ENCODE measurements around the gene SAMM50. TPM values are rescaled to one million over a fixed set of nuclear protein-coding genes. Genes with fewer than 3 reads are reported as not detected.
A peak's percentile ranks its signal among the peaks of the same experiment; 100 is the strongest.

SAMM50 gene
- polyA plus RNA-seq, 3 donors: 17.0 to 70.0 (median 62.5) TPM

DNA sequence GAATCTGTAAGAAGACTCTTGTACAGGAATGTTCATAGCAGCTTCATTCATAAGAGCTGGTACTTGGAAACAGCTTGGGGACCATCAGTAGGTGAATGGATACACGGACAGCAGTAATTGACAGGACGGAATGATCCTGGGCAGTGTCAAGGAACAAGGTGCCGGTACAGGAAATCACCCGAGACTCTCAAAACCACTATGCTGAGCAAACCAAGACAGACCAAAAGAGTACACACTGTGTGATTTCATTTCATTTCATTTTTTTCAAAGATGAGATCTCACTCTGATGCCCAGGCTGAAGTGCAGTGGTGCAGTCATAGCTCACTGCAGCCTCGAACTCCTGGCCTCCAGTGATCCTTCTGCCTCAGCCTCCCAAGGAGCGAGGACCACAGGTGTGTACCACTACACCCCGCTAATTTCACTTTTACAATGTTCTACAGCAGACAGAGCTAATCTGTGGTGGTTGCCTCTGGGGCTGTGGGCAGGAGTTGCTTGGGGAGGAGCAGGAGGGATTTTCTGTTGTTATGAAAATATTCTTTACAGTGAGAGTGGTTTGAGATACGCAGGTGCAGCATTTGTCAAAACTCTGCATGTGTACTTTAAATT lies 84.4 kb downstream of the SAMM50 start:
- H3K27ac ChIP-seq (ENCODE audit: low read depth in 1 of 2, low read length in 2 of 2): peak overlapping the region in 1 of 2 donors; percentile 8
- H3K4me1 ChIP-seq (ENCODE audit: control insufficient read depth in 1 of 2, insufficient read depth in 2 of 2, low read length in 2 of 2): no peaks in the 10 kb centered on the region
- H3K4me3 ChIP-seq (replicated peaks in 1 of 3; ENCODE audit: low read depth in 2 of 3, low read length in 3 of 3): no peak overlapping the region
- no peak for DNase-seq
- H3K79me2 ChIP-seq (ENCODE audit: insufficient read depth, low read length): peaks cover 55% of the 10 kb centered on the region
- no peak overlapping the region for H3K9ac ChIP-seq (ENCODE audit: insufficient read depth, low read length, poor library complexity, severe bottlenecking)
- H3K9me3 Mint-ChIP-seq: peaks cover 0 to 2% (median 0%) of the 10 kb centered on the region in 7 donors
- intact Hi-C loops (cut with micrococcal nuclease): no loop called here
- H3K4me1 Mint-ChIP-seq: no peaks in the 10 kb centered on the region
- no peaks in the 10 kb centered on the region for H3K36me3 ChIP-seq (replicated peaks in 1 of 2; ENCODE audit: control insufficient read depth in 1 of 2, insufficient read depth in 2 of 2, low read length in 2 of 2)
- H3K27ac Mint-ChIP-seq: peak overlapping the region in 1 of 7 donors; percentile 54
- no peaks in the 10 kb centered on the region for H3K27me3 ChIP-seq (ENCODE audit: control insufficient read depth in 2 of 2, insufficient read depth in 2 of 2, low read length in 2 of 2)
- no peaks in the 10 kb centered on the region for H3K9me3 ChIP-seq (replicated peaks in 1 of 2; ENCODE audit: control insufficient read depth in 1 of 2, insufficient read depth in 1 of 2, low read length in 2 of 2)
- no peak overlapping the region for H2AFZ ChIP-seq (ENCODE audit: insufficient read depth, low read depth, low read length, poor library complexity, severe bottlenecking)
- TF ChIP-seq, protein P1, sequence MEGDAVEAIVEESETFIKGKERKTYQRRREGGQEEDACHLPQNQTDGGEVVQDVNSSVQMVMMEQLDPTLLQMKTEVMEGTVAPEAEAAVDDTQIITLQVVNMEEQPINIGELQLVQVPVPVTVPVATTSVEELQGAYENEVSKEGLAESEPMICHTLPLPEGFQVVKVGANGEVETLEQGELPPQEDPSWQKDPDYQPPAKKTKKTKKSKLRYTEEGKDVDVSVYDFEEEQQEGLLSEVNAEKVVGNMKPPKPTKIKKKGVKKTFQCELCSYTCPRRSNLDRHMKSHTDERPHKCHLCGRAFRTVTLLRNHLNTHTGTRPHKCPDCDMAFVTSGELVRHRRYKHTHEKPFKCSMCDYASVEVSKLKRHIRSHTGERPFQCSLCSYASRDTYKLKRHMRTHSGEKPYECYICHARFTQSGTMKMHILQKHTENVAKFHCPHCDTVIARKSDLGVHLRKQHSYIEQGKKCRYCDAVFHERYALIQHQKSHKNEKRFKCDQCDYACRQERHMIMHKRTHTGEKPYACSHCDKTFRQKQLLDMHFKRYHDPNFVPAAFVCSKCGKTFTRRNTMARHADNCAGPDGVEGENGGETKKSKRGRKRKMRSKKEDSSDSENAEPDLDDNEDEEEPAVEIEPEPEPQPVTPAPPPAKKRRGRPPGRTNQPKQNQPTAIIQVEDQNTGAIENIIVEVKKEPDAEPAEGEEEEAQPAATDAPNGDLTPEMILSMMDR (IDR thresholded peaks at IDR 0.05): no peak
- H3K4me3 Mint-ChIP-seq: no peak overlapping the region
- H3K36me3 Mint-ChIP-seq: peaks cover 14 to 19% of the 10 kb centered on the region in 2 donors
- peaks cover 0 to 4% (median 0%) of the 10 kb centered on the region in 3 donors for H3K27me3 Mint-ChIP-seq (ENCODE audit: low read depth in 3 of 3)
- H3K4me2 ChIP-seq (replicated peaks; ENCODE audit: extremely low read depth, low read length, poor library complexity, severe bottlenecking): no peak overlapping the region
- H4K20me1 ChIP-seq (ENCODE audit: insufficient read depth, low read length): no peaks in the 10 kb centered on the region
- WGBS (ENCODE audit: insufficient coverage): 82% methylated on average over 4 of the region's 8 CpGs

DNA sequence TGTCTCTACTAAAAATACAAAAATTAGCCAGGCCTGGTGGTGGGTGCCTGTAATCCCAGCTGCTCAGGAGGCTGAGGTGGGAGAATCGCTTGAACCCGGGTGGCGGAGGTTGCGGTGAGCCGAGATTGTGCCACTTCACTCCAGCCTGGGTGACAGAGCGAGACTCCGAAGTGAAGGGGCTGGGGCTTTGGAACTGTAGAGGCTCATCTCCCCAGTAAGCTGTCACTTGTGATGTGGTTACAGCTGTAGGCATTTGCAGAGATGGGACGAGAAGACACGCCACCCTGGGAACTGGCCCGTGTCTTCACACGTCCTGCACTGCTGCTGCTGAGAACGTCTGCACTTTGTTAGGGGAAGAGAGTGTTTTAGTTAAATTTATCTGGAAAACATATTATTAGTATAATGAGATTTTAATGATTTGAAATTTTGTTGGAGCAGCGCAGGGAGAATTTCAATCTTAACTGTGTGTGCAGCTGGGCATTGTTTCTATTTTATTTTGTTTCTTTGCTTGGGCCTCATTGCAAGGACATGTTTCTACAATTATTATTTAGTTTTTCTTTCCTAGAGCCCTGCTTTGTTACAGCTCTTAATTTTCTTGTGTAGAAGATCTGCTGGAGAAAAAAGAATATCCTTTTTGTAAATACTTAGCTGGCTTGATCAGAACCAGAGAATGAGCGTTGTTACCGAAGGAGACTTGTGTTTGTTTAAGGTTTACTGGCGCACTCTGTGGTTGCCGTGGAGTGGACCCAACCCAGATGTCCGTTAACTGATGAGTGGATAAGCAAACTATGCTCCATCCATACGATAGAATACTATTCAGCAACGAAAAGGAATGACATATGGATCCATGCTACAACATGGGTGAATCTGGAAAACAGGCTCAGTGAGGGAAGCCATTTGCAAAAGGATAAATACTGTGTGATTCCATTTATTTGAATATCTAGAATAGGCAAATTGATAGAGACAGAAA lies 87.3 kb downstream of the SAMM50 start:
- TF ChIP-seq, protein P1 (IDR thresholded peaks at IDR 0.05): no peak
- no peak overlapping the region for H3K4me3 Mint-ChIP-seq
- Histone ChIP-seq H3K4me2 (replicated peaks; ENCODE audit: extremely low read depth, low read length, poor library complexity, severe bottlenecking) (no peak overlapping the region), H3K4me3 (replicated peaks in 1 of 3; ENCODE audit: low read depth in 2 of 3, low read length in 3 of 3) (no peak overlapping the region), H3K27ac (ENCODE audit: low read depth in 1 of 2, low read length in 2 of 2) (no peak overlapping the region), H3K9ac (ENCODE audit: insufficient read depth, low read length, poor library complexity, severe bottlenecking) (no peak overlapping the region), H3K79me2 (ENCODE audit: insufficient read depth, low read length) (peaks cover 48% of the 10 kb centered on the region), H2AFZ (ENCODE audit: insufficient read depth, low read depth, low read length, poor library complexity, severe bottlenecking) (no peak overlapping the region), H4K20me1 (ENCODE audit: insufficient read depth, low read length) (peaks cover 11% of the 10 kb centered on the region), H3K4me1 (ENCODE audit: control insufficient read depth in 1 of 2, insufficient read depth in 2 of 2, low read length in 2 of 2) (peaks cover 0 to under 1% of the 10 kb centered on the region in 2 donors), H3K27me3 (ENCODE audit: control insufficient read depth in 2 of 2, insufficient read depth in 2 of 2, low read length in 2 of 2) (no peaks in the 10 kb centered on the region), H3K9me3 (replicated peaks in 1 of 2; ENCODE audit: control insufficient read depth in 1 of 2, insufficient read depth in 1 of 2, low read length in 2 of 2) (no peaks in the 10 kb centered on the region), H3K36me3 (replicated peaks in 1 of 2; ENCODE audit: control insufficient read depth in 1 of 2, insufficient read depth in 2 of 2, low read length in 2 of 2) (peaks cover 0 to 7% of the 10 kb centered on the region in 2 donors)
- H3K27me3 Mint-ChIP-seq (ENCODE audit: low read depth in 3 of 3): peaks cover 0 to 4% (median 0%) of the 10 kb centered on the region in 3 donors
- peaks cover 0 to 2% (median 0%) of the 10 kb centered on the region in 7 donors for H3K9me3 Mint-ChIP-seq
- H3K36me3 Mint-ChIP-seq: peaks cover 22% of the 10 kb centered on the region in 2 donors
- intact Hi-C loops (cut with micrococcal nuclease): no loop called here
- WGBS (ENCODE audit: insufficient coverage): 97% methylated on average over 18 of the region's 20 CpGs
- peak overlapping the region in 3 of 7 donors; percentile 44 to 73 (median 58) for H3K27ac Mint-ChIP-seq
- no peak for DNase-seq
- H3K4me1 Mint-ChIP-seq: peaks cover 14% of the 10 kb centered on the region
